ENCODE results near the gene SNRPA.

DNA sequence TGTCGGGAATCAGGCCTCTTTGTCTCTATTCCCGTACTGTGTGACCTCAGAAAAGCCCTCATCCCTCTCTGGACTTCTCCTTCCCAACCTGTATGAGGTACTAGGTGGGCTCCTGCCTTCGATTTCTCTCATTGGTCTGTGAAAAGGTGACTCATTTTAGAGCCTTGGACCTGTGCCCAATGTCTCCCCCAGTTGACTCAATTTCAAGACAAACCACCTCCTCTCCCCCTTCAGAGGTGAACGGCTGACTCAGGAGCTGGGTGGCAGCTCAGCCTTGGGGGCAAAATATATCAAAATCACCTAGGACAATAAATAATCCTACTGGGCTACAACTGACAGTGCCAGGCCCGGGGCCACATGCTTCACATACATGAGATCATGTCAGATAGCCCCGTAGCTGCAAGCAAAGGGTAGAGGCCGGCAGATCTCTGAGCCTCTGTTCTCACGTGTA lies 34.9 kb upstream of the SNRPA start:
- no peak for TF ChIP-seq POLR2A (IDR thresholded peaks at IDR 0.05; ENCODE audit: control extremely low read depth in 1 of 2, low read depth in 2 of 2, low read length in 2 of 2)
- no peak for TF ChIP-seq EP300 (IDR thresholded peaks at IDR 0.05; ENCODE audit: borderline replicate concordance in 1 of 2, low read depth in 2 of 2, low read length in 2 of 2)
- TF ChIP-seq, protein P1, sequence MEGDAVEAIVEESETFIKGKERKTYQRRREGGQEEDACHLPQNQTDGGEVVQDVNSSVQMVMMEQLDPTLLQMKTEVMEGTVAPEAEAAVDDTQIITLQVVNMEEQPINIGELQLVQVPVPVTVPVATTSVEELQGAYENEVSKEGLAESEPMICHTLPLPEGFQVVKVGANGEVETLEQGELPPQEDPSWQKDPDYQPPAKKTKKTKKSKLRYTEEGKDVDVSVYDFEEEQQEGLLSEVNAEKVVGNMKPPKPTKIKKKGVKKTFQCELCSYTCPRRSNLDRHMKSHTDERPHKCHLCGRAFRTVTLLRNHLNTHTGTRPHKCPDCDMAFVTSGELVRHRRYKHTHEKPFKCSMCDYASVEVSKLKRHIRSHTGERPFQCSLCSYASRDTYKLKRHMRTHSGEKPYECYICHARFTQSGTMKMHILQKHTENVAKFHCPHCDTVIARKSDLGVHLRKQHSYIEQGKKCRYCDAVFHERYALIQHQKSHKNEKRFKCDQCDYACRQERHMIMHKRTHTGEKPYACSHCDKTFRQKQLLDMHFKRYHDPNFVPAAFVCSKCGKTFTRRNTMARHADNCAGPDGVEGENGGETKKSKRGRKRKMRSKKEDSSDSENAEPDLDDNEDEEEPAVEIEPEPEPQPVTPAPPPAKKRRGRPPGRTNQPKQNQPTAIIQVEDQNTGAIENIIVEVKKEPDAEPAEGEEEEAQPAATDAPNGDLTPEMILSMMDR (IDR thresholded peaks at IDR 0.05; ENCODE audit: control extremely low read depth in 1 of 3, insufficient read depth in 1 of 3, low read depth in 1 of 3, low read length in 3 of 3): no peak
- TF ChIP-seq SP4 (IDR thresholded peaks at IDR 0.05; ENCODE audit: low read length): no peak
- TF ChIP-seq, protein P2, sequence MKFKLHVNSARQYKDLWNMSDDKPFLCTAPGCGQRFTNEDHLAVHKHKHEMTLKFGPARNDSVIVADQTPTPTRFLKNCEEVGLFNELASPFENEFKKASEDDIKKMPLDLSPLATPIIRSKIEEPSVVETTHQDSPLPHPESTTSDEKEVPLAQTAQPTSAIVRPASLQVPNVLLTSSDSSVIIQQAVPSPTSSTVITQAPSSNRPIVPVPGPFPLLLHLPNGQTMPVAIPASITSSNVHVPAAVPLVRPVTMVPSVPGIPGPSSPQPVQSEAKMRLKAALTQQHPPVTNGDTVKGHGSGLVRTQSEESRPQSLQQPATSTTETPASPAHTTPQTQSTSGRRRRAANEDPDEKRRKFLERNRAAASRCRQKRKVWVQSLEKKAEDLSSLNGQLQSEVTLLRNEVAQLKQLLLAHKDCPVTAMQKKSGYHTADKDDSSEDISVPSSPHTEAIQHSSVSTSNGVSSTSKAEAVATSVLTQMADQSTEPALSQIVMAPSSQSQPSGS (IDR thresholded peaks at IDR 0.05; ENCODE audit: low read length): no peak
- TF ChIP-seq SIX5 (IDR thresholded peaks at IDR 0.05; ENCODE audit: low read depth, low read length): no peak
- TF ChIP-seq EZH2 (IDR thresholded peaks at IDR 0.05; ENCODE audit: low read depth, low read length, severe bottlenecking): no peak
- TF ChIP-seq, protein P3, sequence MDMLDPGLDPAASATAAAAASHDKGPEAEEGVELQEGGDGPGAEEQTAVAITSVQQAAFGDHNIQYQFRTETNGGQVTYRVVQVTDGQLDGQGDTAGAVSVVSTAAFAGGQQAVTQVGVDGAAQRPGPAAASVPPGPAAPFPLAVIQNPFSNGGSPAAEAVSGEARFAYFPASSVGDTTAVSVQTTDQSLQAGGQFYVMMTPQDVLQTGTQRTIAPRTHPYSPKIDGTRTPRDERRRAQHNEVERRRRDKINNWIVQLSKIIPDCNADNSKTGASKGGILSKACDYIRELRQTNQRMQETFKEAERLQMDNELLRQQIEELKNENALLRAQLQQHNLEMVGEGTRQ (IDR thresholded peaks at IDR 0.05; ENCODE audit: low read length): no peak
- TF ChIP-seq POLR2AphosphoS5 (IDR thresholded peaks at IDR 0.05; ENCODE audit: low read depth, low read length): no peak
- peak; percentile 14; the same call in 1 of the 2 replicates for TF ChIP-seq TAF1 (IDR thresholded peaks at IDR 0.05; ENCODE audit: low read depth, low read length)
- no peak for TF ChIP-seq SRF (IDR thresholded peaks at IDR 0.05; ENCODE audit: low read depth, low read length)
- no peak for TF ChIP-seq JUN (IDR thresholded peaks at IDR 0.05; ENCODE audit: low read depth, low read length)
- TF ChIP-seq ZNF274 (IDR thresholded peaks at IDR 0.05; ENCODE audit: borderline replicate concordance, extremely low read depth, low read length): no peak
- no peak for TF ChIP-seq YY1 (IDR thresholded peaks at IDR 0.05; ENCODE audit: low read depth, low read length)

All from H1 (cell line).